A673 (cell line): ENCODE data around the gene FTO.

Experiments used
- EZH2 ChIP-seq: fragments of 200-600 bp; sonication (generic); IDR thresholded peaks from 2 replicates; pipeline ENCODE4 v1.6.1; 2017; ENCODE audit warnings: borderline replicate concordance, low read depth, mild to moderate bottlenecking, mixed read lengths, antibody characterized with exemption, low read length; ENCODE audit not compliant: poor library complexity, severe bottlenecking
- TF ChIP-seq, protein P1 (sequence below): fragments of 300-800, 200-600 bp; sonication (generic); conservative IDR thresholded peaks from 2 replicates; pipeline ENCODE4 v1.5.1; 2017; ENCODE audit warnings: low read depth, mild to moderate bottlenecking, antibody characterized with exemption, low read length, moderate library complexity, mixed read lengths

DNA sequence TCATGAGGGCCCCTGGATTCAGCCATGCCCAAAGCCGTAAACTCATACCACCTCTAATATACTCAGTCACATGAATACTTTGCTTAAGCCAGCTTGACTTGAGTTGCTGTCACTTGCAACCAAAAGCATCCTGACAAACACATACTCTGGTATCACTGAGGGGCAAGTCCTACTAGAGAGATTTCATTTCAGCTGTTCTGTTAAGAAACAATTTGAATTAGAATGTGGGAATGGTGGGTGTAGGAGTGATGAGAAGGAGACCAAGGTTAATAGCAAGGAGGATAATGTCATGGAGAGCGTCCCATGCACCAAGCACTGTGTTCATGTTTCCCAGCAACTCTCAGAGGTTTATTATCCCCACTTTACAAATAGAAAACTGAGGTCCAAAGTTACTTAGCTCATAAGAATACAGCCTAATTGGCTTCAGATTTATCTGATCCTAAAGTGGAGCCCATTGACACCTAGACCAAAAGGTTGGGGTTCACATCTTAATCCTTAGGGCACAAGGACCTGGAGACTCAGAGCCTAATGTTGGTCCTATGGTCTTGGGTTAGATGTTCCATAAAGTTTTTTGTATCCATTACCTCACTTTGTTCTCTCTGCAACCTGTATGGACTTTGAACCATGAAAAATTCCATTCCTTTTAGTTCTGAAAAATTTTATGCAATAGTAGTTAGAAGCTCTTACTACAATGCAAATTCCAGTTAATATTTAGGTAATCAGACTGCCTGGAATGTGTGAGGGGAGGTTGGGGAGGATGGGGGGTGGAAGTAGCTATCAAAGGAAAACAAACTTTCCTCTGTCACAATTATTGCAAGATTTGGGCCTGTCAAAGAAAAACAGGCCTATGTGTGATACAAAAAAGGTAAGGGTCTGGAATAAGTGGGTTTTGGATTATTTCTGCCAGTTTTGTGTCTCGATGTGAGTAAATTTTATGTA lies 476.7 kb downstream of the FTO start:
- TF ChIP-seq, protein P1, sequence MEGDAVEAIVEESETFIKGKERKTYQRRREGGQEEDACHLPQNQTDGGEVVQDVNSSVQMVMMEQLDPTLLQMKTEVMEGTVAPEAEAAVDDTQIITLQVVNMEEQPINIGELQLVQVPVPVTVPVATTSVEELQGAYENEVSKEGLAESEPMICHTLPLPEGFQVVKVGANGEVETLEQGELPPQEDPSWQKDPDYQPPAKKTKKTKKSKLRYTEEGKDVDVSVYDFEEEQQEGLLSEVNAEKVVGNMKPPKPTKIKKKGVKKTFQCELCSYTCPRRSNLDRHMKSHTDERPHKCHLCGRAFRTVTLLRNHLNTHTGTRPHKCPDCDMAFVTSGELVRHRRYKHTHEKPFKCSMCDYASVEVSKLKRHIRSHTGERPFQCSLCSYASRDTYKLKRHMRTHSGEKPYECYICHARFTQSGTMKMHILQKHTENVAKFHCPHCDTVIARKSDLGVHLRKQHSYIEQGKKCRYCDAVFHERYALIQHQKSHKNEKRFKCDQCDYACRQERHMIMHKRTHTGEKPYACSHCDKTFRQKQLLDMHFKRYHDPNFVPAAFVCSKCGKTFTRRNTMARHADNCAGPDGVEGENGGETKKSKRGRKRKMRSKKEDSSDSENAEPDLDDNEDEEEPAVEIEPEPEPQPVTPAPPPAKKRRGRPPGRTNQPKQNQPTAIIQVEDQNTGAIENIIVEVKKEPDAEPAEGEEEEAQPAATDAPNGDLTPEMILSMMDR: no peak
- TF ChIP-seq EZH2: no peak
